GM12878 (cell line): Measurements from ENCODE around the gene CHCHD3.

Experiments
- CBX3 ChIP-seq: fragments of 200-600 bp; sonication (generic); IDR thresholded peaks from 2 replicates; pipeline ENCODE4 v1.6.1; 2016; ENCODE audit warnings: low read depth, borderline replicate concordance
- CREB1 ChIP-seq: IDR thresholded peaks from 2 replicates; pipeline ENCODE4 v1.6.1; 2012; ENCODE audit warnings: low read depth, mild to moderate bottlenecking, inconsistent platforms
- SMAD1 ChIP-seq: fragments of 450-650 bp; IDR thresholded peaks from 2 replicates; pipeline ENCODE4 v1.6.1; 2018; ENCODE audit warnings: mild to moderate bottlenecking, low read depth; ENCODE audit not compliant: partially characterized antibody

DNA sequence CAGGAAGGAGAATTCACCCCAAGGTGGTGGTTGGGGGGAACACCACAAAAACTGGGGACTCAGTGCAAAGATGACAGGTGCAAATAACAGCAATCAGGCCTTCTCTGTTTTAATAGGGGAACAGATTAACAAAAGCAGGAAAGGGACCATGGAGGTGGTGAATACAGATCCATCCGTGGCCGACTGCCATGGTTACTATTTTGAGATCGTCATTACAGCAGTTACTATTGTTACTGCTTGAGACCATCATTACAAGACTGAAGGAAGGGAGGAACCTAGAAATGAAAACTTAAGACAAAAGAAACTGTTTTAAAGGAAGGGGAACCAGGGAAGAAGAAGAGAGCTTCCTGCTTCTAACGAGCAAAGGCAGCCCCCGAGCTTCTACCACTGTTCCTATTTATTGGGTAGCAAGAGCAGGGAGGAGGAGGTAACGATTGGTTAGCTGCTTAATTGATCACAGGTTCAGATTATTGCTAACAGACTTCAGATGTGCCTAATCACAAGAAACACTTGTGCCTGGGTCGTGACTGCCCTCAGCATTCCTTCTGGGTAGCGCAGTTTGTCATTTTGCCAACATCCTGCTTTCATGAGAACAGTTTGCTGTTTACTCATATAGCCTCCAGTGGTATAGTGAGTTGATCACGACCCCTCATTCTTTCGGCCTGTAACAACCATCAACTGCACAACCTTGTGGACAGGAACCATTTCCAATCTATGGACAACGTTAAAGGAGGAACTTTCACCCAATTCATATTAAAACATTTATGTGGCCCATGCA, 216.3 kb downstream of the CHCHD3 start:
- TF ChIP-seq CBX3 (no peak), CREB1 (no peak), SMAD1 (no peak)
